Prostate gland (tissue), 2 donors: ENCODE data around the gene IMMP2L. TPM values are rescaled to one million over a fixed set of nuclear protein-coding genes. Genes with fewer than 3 reads are reported as not detected.

Experiments
- DNase-seq: peaks from one replicate; pipeline ENCODE4 v3.0.0-alpha.2; 2019; ENCODE audit warnings: low spot score
- H3K27ac ChIP-seq, 2 donors: fragments of 200-600 bp; sonication (generic); 2 replicates each; pipeline ENCODE4 v1.5.1; 2017 to 2019
- H3K27me3 ChIP-seq: fragments of 200-600 bp; sonication (generic); replicated peaks from 2 replicates; pipeline ENCODE4 v1.5.1; 2019; ENCODE audit not compliant: insufficient read depth
- H3K36me3 ChIP-seq, 2 donors: fragments of 200-600 bp; sonication (generic); 1 replicate in 1 of 2; 2 replicates in 1 of 2; pipeline versions ENCODE4 v1.5.1 to v1.8.1; 2017 to 2019
- H3K4me1 ChIP-seq: fragments of 200-600 bp; sonication (generic); replicated peaks from 2 replicates; pipeline ENCODE4 v1.5.1; 2019
- H3K4me3 ChIP-seq, 2 donors: fragments of 200-600 bp; sonication (generic); 2 replicates each; pipeline ENCODE4 v1.5.1; 2017 to 2019
- H3K9me3 ChIP-seq: fragments of 200-600 bp; sonication (generic); 2 replicates; pipeline ENCODE4 v1.5.1; 2017
- CTCF ChIP-seq, 4 experiments: fragments of 200-600 bp in 2 of 4; fragments of 450-650 bp in 2 of 4; sonication (generic) in 2 of 4; IDR thresholded peaks; 1 replicate in 3 of 4; 2 replicates in 1 of 4; pipeline ENCODE4 v1.5.1; 2016 to 2019; ENCODE audit warnings: antibody characterized with exemption in 4 of 4, mild to moderate bottlenecking in 2 of 4, moderate library complexity in 2 of 4
- POLR2A ChIP-seq: fragments of 450-650 bp; IDR thresholded peaks from one replicate; pipeline ENCODE4 v1.6.1; 2016; ENCODE audit warnings: antibody characterized with exemption, mild to moderate bottlenecking
- POLR2AphosphoS5 ChIP-seq: sonication (generic); formaldehyde crosslinking; IDR thresholded peaks from one replicate; pipeline ENCODE4 v1.6.1; 2017; ENCODE audit warnings: antibody characterized with exemption
- WGBS: methylation state at CpG from one replicate; pipeline ENCODE4 v1.1.5; 2018; 5-methylcytosine and 5-hydroxymethylcytosine counted together
- intact Hi-C: fragments of 100-400 bp; cut with DNase I; formaldehyde crosslinking; loops from one replicate; pipeline ENCODE4 v1.14.2; 2022
- total RNA-seq, 2 donors: library from RNA; depleted of rRNA; stranded (reverse); fragments of >200 nt; gene quantifications; one replicate each; pipeline ENCODE4 v1.1.0, GENCODE V29; 2016

Gene IMMP2L
- total RNA-seq, 2 donors from 2014 or later = 16.9 to 20.4 TPM

GRCh38 chr7:111009526-111010040 lies 552.7 kb downstream of the IMMP2L start:
- H3K27ac ChIP-seq = no peak overlapping the region
- 61% methylated on average over 1 of the region's 1 CpG for WGBS
- H3K4me3 ChIP-seq = no peak overlapping the region

GRCh38 chr7:111006691-111007090 lies 555.6 kb downstream of the IMMP2L start:
- no peak overlapping the region for H3K27ac ChIP-seq
- TF ChIP-seq CTCF (IDR thresholded peaks at IDR 0.05) = no peak
- no peak for TF ChIP-seq POLR2A
- TF ChIP-seq POLR2AphosphoS5 = no peak
- no peaks in the 10 kb centered on the region for H3K36me3 ChIP-seq
- H3K9me3 ChIP-seq = no peaks in the 10 kb centered on the region
- H3K4me3 ChIP-seq = no peak overlapping the region
- WGBS = 96% methylated on average over 2 of the region's 2 CpGs
- intact Hi-C loops = no loop called here
- H3K27me3 ChIP-seq = no peaks in the 10 kb centered on the region
- H3K4me1 ChIP-seq = no peaks in the 10 kb centered on the region
- no peak for DNase-seq

More at GRCh38 chr7:111009526-111010040, 552.7 kb downstream of the IMMP2L start:
- Histone ChIP-seq H3K4me1 (no peaks in the 10 kb centered on the region), H3K27me3 (no peaks in the 10 kb centered on the region), H3K36me3 (no peaks in the 10 kb centered on the region), H3K9me3 (no peaks in the 10 kb centered on the region)
- no peak for DNase-seq
- intact Hi-C loops = no loop called here
- TF ChIP-seq CTCF (IDR thresholded peaks at IDR 0.05) (no peak), POLR2A (no peak), POLR2AphosphoS5 (no peak)

DNA sequence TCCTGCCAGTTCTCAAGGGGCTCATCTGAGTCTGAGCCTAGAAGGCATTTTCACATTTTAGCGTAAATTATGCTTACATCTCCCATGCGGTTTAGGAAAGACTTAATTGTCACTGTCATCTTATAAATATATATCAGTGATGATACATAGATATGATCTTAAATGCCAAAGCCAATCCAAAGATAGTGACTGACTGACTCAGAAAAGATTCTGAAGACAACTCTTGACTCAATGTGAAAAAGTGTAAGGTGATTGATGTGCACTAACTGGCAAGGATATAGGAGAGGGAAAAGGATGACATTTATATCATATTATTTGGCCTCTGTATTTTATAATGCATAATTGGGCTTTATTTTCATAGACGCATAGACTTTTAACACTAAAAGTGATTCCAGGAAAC lies 556.3 kb downstream of the IMMP2L start:
- TF ChIP-seq CTCF (IDR thresholded peaks at IDR 0.05) = no peak
- TF ChIP-seq POLR2A = no peak
- TF ChIP-seq POLR2AphosphoS5 = no peak
- intact Hi-C loops = no loop called here
- no peak for DNase-seq
- Histone ChIP-seq H3K4me1 (no peaks in the 10 kb centered on the region), H3K27ac (no peak overlapping the region), H3K36me3 (no peaks in the 10 kb centered on the region), H3K27me3 (no peaks in the 10 kb centered on the region), H3K4me3 (no peak overlapping the region), H3K9me3 (no peaks in the 10 kb centered on the region)
- WGBS = 64% methylated on average over 3 of the region's 3 CpGs

- TF ChIP-seq POLR2AphosphoS5 (no peak), CTCF (IDR thresholded peaks at IDR 0.05) (no peak), POLR2A (no peak)
- H3K9me3 ChIP-seq = no peaks in the 10 kb centered on the region
- intact Hi-C loops = no loop called here
- WGBS = 48% methylated on average over 1 of the region's 1 CpG
- no peaks in the 10 kb centered on the region for H3K36me3 ChIP-seq
- no peak overlapping the region for H3K4me3 ChIP-seq
- no peaks in the 10 kb centered on the region for H3K4me1 ChIP-seq
- no peaks in the 10 kb centered on the region for H3K27me3 ChIP-seq
- DNase-seq = no peak
- no peak overlapping the region for H3K27ac ChIP-seq
These were observed 556.8 kb downstream of the IMMP2L start for GRCh38 chr7:111005445-111005844.

DNA sequence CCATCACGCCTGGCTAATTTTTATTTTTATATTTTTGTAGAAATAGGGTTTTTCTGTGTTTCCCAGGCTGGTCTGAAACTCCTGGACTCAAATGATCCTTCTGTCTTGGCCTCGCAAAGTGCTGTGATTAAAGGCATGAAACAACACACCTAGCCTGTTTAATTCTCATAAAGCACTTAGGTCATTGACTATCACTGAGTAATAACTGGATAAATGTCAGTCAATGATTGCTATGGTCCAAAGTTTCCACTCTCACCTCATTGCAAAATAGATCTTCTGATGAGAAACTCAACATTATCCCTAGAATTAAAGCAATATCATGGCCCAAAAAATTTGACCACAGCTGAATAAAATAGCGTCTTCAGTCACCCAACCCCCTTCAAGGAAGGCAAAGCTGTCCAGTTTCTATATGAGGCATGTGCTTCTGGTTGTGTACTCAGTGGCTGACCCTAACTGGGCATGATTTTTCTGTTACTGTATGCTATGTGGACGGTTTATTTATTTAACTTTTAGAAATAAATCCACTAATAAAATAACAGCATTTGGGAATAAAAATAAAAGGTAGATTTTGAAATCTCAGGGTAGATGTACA lies 557.9 kb downstream of the IMMP2L start:
- 77% methylated on average over 4 of the region's 4 CpGs for WGBS
- TF ChIP-seq CTCF (IDR thresholded peaks at IDR 0.05) (no peak), POLR2A (no peak), POLR2AphosphoS5 (no peak)
- H3K36me3 ChIP-seq = no peaks in the 10 kb centered on the region

More for the DNA sequence above, 557.9 kb downstream of the IMMP2L start:
- intact Hi-C loops = no loop called here
- no peak for DNase-seq
- Histone ChIP-seq H3K4me3 (no peak overlapping the region), H3K9me3 (no peaks in the 10 kb centered on the region), H3K27ac (no peak overlapping the region), H3K4me1 (no peaks in the 10 kb centered on the region), H3K27me3 (no peaks in the 10 kb centered on the region)
